HepG2 (cell line): ENCODE data around the gene ATP13A3. TPM values are rescaled to one million over a fixed set of nuclear protein-coding genes. Genes with fewer than 3 reads are reported as not detected.

ENCODE experiments used
- ATF1 ChIP-seq: IDR thresholded peaks from 2 replicates; pipeline ENCODE4 v1.6.1; 2016; ENCODE audit warnings: mild to moderate bottlenecking, control low read depth
- ATF6 ChIP-seq: sonication (generic); formaldehyde crosslinking; conservative IDR thresholded peaks from 2 replicates; pipeline ENCODE4 v1.4.0; 2020; ENCODE audit warnings: missing genetic modification reagents
- CENPBD1 ChIP-seq: sonication (generic); formaldehyde crosslinking; IDR thresholded peaks from 2 replicates; pipeline ENCODE4 v1.8.0; 2022; ENCODE audit warnings: missing genetic modification reagents, low read depth, mild to moderate bottlenecking, borderline replicate concordance
- ELF3 ChIP-seq: IDR thresholded peaks from 2 replicates; pipeline ENCODE4 v1.6.1; 2016; ENCODE audit warnings: missing genetic modification reagents, missing compliant biosample characterization
- HNF1A ChIP-seq, 2 experiments: sonication (generic) in 1 of 2; formaldehyde crosslinking in 1 of 2; IDR thresholded peaks; 2 replicates each; pipeline versions ENCODE4 v1.4.0 to v1.6.1; 2016 to 2020; ENCODE audit warnings: borderline replicate concordance in 1 of 2, low read depth in 1 of 2, mild to moderate bottlenecking in 1 of 2, missing genetic modification reagents in 1 of 2
- HNF4A ChIP-seq: sonication (generic); formaldehyde crosslinking; IDR thresholded peaks from 2 replicates; pipeline ENCODE4 v1.4.0; 2020; ENCODE audit warnings: missing genetic modification reagents
- HNF4G ChIP-seq, 2 experiments: sonication (generic) in 1 of 2; formaldehyde crosslinking in 1 of 2; IDR thresholded peaks; 2 replicates each; pipeline versions ENCODE4 v1.4.0 to v1.6.1; 2011 to 2020; ENCODE audit warnings: borderline replicate concordance in 2 of 2, low read depth in 2 of 2, mild to moderate bottlenecking in 2 of 2, low read length in 1 of 2, missing genetic modification reagents in 1 of 2, moderate library complexity in 1 of 2
- KAT2B ChIP-seq: fragments of 150-350 bp; IDR thresholded peaks from 2 replicates; pipeline ENCODE4 v1.6.1; 2014; ENCODE audit warnings: low read depth, low read length, borderline replicate concordance
- NCOR1 ChIP-seq: fragments of 200-600 bp; sonication (generic); IDR thresholded peaks from 2 replicates; pipeline ENCODE4 v1.7.0; 2017; ENCODE audit warnings: antibody characterized with exemption, low read length, borderline replicate concordance
- PLRG1 ChIP-seq: fragments of 450-650 bp; conservative IDR thresholded peaks from 2 replicates; pipeline ENCODE4 v1.6.1; 2016
- RBAK ChIP-seq: sonication (generic); formaldehyde crosslinking; IDR thresholded peaks from 2 replicates; pipeline ENCODE4 v1.5.1; 2020; ENCODE audit warnings: mild to moderate bottlenecking, missing genetic modification reagents
- TEF ChIP-seq: sonication (generic); formaldehyde crosslinking; IDR thresholded peaks from 2 replicates; pipeline ENCODE4 v1.5.0; 2020; ENCODE audit warnings: missing genetic modification reagents
- ZFP90 ChIP-seq: sonication (generic); formaldehyde crosslinking; IDR thresholded peaks from 2 replicates; pipeline ENCODE4 v1.8.0; 2022; ENCODE audit warnings: missing genetic modification reagents, mild to moderate bottlenecking, inconsistent platforms, borderline replicate concordance
- ZNF44 ChIP-seq: sonication (generic); formaldehyde crosslinking; IDR thresholded peaks from 2 replicates; pipeline ENCODE4 v1.5.1; 2020; ENCODE audit warnings: mild to moderate bottlenecking, missing genetic modification reagents
- ZNF496 ChIP-seq: sonication (generic); formaldehyde crosslinking; IDR thresholded peaks from 2 replicates; pipeline ENCODE4 v1.8.1; 2023; ENCODE audit warnings: mild to moderate bottlenecking, moderate library complexity, missing genetic modification reagents; ENCODE audit not compliant: insufficient replicate concordance
- ZNF616 ChIP-seq: sonication (generic); formaldehyde crosslinking; IDR thresholded peaks from 2 replicates; pipeline ENCODE4 v1.5.0; 2020; ENCODE audit warnings: low read depth, mild to moderate bottlenecking, missing genetic modification reagents
- polyA plus RNA-seq, 8 experiments: library from polyadenylated mRNA; depleted of rRNA in 3 of 8; stranded (reverse) in 7 of 8; unstranded in 1 of 8; fragments of >200 nt; fragmentation: Illumina TruSeq in 4 of 8; extraction: Trizol in 4 of 8; gene quantifications; 2 replicates each; pipeline versions ENCODE4 v1.2.1 to v1.2.3, GENCODE V29; 2011 to 2016; ENCODE audit warnings: low read depth in 4 of 8, missing spikeins in 1 of 8, mixed read lengths in 1 of 8; ENCODE audit not compliant: insufficient read depth in 1 of 8
- total RNA-seq, 5 experiments: library from RNA; depleted of rRNA; stranded (reverse); fragments of >200 nt; fragmentation: Illumina TruSeq; extraction: Trizol; gene quantifications; 2 replicates each; pipeline ENCODE4 v1.2.3, GENCODE V29; 2016; ENCODE audit warnings: low read depth in 1 of 5
- TF ChIP-seq, protein P1 (sequence below): sonication (generic); formaldehyde crosslinking; IDR thresholded peaks from 2 replicates; pipeline ENCODE4 v1.4.0; 2020; ENCODE audit warnings: mild to moderate bottlenecking, missing genetic modification reagents, borderline replicate concordance

The ATP13A3 gene
- total and polyA plus RNA-seq, 2 of the 13 experiments (the other 11 are each of a cell fraction or from before 2014, with no cell fraction given), result 44.9 to 80.8 TPM

GRCh38 chr3:194446754-194447153 is 40.0 kb downstream of the ATP13A3 start (continued):
- TF ChIP-seq ZNF496 (no peak), PLRG1 (no peak), ATF1 (0 out of 2 replicates have a peak, but pooled peaks have one; percentile 50), ZNF44 (no peak), RBAK (no peak), ZFP90 (no peak), KAT2B (no peak), ZNF616 (CRISPR knock-in tag) (no peak), CENPBD1 (no peak), ATF6 (CRISPR knock-in tag) (no peak), HNF4G (IDR thresholded peaks at IDR 0.05; ENCODE audit: borderline replicate concordance, low read depth, low read length) (peak; percentile 22; the same call in 1 of the 2 replicates), HNF4G (CRISPR knock-in tag; IDR thresholded peaks at IDR 0.05; ENCODE audit: borderline replicate concordance, low read depth) (no peak), HNF4A (CRISPR knock-in tag) (0 out of 2 replicates have a peak, but pooled peaks have one; percentile 8), TEF (no peak), ELF3 (CRISPR knock-in tag) (peak; percentile 67), NCOR1 (0 out of 2 replicates have a peak, but pooled peaks have one; percentile 33), HNF1A (IDR thresholded peaks at IDR 0.05; ENCODE audit: low read depth) (no peak), HNF1A (CRISPR knock-in tag; IDR thresholded peaks at IDR 0.05; ENCODE audit: borderline replicate concordance) (no peak)
- TF ChIP-seq, protein P1, sequence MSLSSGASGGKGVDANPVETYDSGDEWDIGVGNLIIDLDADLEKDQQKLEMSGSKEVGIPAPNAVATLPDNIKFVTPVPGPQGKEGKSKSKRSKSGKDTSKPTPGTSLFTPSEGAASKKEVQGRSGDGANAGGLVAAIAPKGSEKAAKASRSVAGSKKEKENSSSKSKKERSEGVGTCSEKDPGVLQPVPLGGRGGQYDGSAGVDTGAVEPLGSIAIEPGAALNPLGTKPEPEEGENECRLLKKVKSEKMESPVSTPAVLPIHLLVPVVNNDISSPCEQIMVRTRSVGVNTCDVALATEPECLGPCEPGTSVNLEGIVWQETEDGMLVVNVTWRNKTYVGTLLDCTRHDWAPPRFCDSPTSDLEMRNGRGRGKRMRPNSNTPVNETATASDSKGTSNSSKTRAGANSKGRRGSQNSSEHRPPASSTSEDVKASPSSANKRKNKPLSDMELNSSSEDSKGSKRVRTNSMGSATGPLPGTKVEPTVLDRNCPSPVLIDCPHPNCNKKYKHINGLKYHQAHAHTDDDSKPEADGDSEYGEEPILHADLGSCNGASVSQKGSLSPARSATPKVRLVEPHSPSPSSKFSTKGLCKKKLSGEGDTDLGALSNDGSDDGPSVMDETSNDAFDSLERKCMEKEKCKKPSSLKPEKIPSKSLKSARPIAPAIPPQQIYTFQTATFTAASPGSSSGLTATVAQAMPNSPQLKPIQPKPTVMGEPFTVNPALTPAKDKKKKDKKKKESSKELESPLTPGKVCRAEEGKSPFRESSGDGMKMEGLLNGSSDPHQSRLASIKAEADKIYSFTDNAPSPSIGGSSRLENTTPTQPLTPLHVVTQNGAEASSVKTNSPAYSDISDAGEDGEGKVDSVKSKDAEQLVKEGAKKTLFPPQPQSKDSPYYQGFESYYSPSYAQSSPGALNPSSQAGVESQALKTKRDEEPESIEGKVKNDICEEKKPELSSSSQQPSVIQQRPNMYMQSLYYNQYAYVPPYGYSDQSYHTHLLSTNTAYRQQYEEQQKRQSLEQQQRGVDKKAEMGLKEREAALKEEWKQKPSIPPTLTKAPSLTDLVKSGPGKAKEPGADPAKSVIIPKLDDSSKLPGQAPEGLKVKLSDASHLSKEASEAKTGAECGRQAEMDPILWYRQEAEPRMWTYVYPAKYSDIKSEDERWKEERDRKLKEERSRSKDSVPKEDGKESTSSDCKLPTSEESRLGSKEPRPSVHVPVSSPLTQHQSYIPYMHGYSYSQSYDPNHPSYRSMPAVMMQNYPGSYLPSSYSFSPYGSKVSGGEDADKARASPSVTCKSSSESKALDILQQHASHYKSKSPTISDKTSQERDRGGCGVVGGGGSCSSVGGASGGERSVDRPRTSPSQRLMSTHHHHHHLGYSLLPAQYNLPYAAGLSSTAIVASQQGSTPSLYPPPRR (CRISPR knock-in tag), result peak; percentile 93
